Tibial nerve (tissue), 4 donors: Measurements from ENCODE around the gene LRRC8A.
"Not testable (repeated sequence)": the region's sequence is repeated elsewhere in the genome, so short reads cannot be mapped to it uniquely, and the experiment has no call there.

Experiments
- EP300 ChIP-seq, 2 donors: sonication (generic); formaldehyde crosslinking; IDR thresholded peaks; one replicate each; pipeline ENCODE4 v1.6.1; 2017; ENCODE audit warnings: antibody characterized with exemption in 2 of 2, mild to moderate bottlenecking in 1 of 2
- TF ChIP-seq, protein P1 (sequence below), 5 experiments: fragments of 200-600 bp in 3 of 5; fragments of 450-650 bp in 2 of 5; sonication (generic) in 3 of 5; IDR thresholded peaks; one replicate each; pipeline ENCODE4 v1.5.1; 2016 to 2019; ENCODE audit warnings: antibody characterized with exemption in 5 of 5, mild to moderate bottlenecking in 3 of 5, moderate library complexity in 2 of 5

DNA sequence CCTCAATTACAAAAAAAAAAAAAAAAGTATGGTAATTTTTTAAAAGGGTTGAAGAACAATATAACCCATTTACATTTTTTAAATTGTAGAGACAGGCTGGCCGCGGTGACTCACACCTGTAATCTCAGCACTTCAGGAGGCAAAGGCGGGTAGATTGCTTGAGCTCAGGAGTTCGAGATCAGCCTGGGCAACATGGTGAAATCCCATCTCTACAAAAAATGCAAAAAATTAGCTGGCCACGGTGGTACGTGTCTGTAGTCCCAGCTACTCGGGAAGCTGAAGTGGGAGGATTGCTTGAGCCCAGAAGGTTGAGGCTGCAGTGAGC lies 11.0 kb upstream of the LRRC8A start:
- TF ChIP-seq, protein P1, sequence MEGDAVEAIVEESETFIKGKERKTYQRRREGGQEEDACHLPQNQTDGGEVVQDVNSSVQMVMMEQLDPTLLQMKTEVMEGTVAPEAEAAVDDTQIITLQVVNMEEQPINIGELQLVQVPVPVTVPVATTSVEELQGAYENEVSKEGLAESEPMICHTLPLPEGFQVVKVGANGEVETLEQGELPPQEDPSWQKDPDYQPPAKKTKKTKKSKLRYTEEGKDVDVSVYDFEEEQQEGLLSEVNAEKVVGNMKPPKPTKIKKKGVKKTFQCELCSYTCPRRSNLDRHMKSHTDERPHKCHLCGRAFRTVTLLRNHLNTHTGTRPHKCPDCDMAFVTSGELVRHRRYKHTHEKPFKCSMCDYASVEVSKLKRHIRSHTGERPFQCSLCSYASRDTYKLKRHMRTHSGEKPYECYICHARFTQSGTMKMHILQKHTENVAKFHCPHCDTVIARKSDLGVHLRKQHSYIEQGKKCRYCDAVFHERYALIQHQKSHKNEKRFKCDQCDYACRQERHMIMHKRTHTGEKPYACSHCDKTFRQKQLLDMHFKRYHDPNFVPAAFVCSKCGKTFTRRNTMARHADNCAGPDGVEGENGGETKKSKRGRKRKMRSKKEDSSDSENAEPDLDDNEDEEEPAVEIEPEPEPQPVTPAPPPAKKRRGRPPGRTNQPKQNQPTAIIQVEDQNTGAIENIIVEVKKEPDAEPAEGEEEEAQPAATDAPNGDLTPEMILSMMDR (IDR thresholded peaks at IDR 0.05): not testable (repeated sequence)
- TF ChIP-seq EP300 (IDR thresholded peaks at IDR 0.05): not testable (repeated sequence)
